Nephron progenitor cell (in vitro differentiated cells): ENCODE data around the gene ACTL8.

Experiments used
- DNase-seq: peaks from one replicate; pipeline ENCODE4 v3.0.0; 2021
- H3K27ac Mint-ChIP-seq: 2 replicates; pipeline ENCODE4 v1.8.0; 2021; ENCODE audit warnings: mild to moderate bottlenecking, moderate library complexity, mixed read lengths
- H3K27me3 Mint-ChIP-seq: 2 replicates; pipeline ENCODE4 v1.8.0; 2021; ENCODE audit warnings: mild to moderate bottlenecking, low read depth, mixed read lengths; ENCODE audit not compliant: poor library complexity
- H3K36me3 Mint-ChIP-seq: 2 replicates; pipeline ENCODE4 v1.8.0; 2021; ENCODE audit warnings: low read depth, mixed read lengths
- H3K4me1 Mint-ChIP-seq: 2 replicates; pipeline ENCODE4 v1.8.0; 2021; ENCODE audit warnings: mixed read lengths
- H3K4me3 Mint-ChIP-seq: 2 replicates; pipeline ENCODE4 v1.8.0; 2021; ENCODE audit warnings: mild to moderate bottlenecking, moderate library complexity, mixed read lengths
- H3K9me3 Mint-ChIP-seq: 2 replicates; pipeline ENCODE4 v1.8.0; 2021; ENCODE audit warnings: mild to moderate bottlenecking, moderate library complexity, mixed read lengths
- CTCF ChIP-seq: fragments of 200-600 bp; sonication (generic); IDR thresholded peaks from 2 replicates; pipeline ENCODE4 v1.5.0; 2021; ENCODE audit warnings: antibody characterized with exemption

Gene ACTL8

GRCh38 chr1:17837233-17838030 lies 82.3 kb downstream of the ACTL8 start:
- no peak overlapping the region for H3K4me3 Mint-ChIP-seq
- peak overlapping the region; percentile 21 for H3K27ac Mint-ChIP-seq
- peaks cover 34% of the 10 kb centered on the region for H3K4me1 Mint-ChIP-seq
- DNase-seq: no peak
- H3K27me3 Mint-ChIP-seq: peaks cover 45% of the 10 kb centered on the region
- H3K36me3 Mint-ChIP-seq: no peaks in the 10 kb centered on the region
- no peaks in the 10 kb centered on the region for H3K9me3 Mint-ChIP-seq
- TF ChIP-seq CTCF: no peak

GRCh38 chr1:17839641-17840196 lies 84.6 kb downstream of the ACTL8 start:
- Mint-ChIP-seq H3K27ac (no peak overlapping the region), H3K36me3 (no peaks in the 10 kb centered on the region), H3K4me1 (peaks cover 46% of the 10 kb centered on the region), H3K27me3 (peaks cover 47% of the 10 kb centered on the region), H3K9me3 (no peaks in the 10 kb centered on the region), H3K4me3 (no peak overlapping the region)
- TF ChIP-seq CTCF: no peak
- DNase-seq: no peak

GRCh38 chr1:17841944-17842343 lies 86.8 kb downstream of the ACTL8 start:
- TF ChIP-seq CTCF: no peak
- Mint-ChIP-seq H3K27ac (peak overlapping the region; percentile 78), H3K27me3 (peaks cover 51% of the 10 kb centered on the region), H3K9me3 (no peaks in the 10 kb centered on the region), H3K4me3 (no peak overlapping the region), H3K4me1 (peaks cover 42% of the 10 kb centered on the region), H3K36me3 (no peaks in the 10 kb centered on the region)
- DNase-seq: no peak

GRCh38 chr1:17842686-17843085 lies 87.6 kb downstream of the ACTL8 start:
- Mint-ChIP-seq H3K4me1 (peaks cover 35% of the 10 kb centered on the region), H3K9me3 (no peaks in the 10 kb centered on the region), H3K27me3 (peaks cover 51% of the 10 kb centered on the region), H3K36me3 (no peaks in the 10 kb centered on the region), H3K4me3 (no peak overlapping the region), H3K27ac (no peak overlapping the region)
- no peak for TF ChIP-seq CTCF
- DNase-seq: no peak

- no peak for TF ChIP-seq CTCF
- Mint-ChIP-seq H3K27me3 (peaks cover 48% of the 10 kb centered on the region), H3K36me3 (no peaks in the 10 kb centered on the region), H3K9me3 (no peaks in the 10 kb centered on the region), H3K4me3 (no peak overlapping the region), H3K27ac (no peak overlapping the region), H3K4me1 (peaks cover 24% of the 10 kb centered on the region)
- DNase-seq: no peak
These were observed 89.2 kb downstream of the ACTL8 start for GRCh38 chr1:17844185-17844826.
